Activated T-helper 2 cell treated with anti-CD3 and anti-CD28 coated beads, Interferon-gamma antibody, Interleukin-2, Interleukin-4, amounts not matched to agents 10 μg/mL and 5 μg/mL and 100 μg/mL, durations not matched to agents 14 hours and 24 hours and 36 hours (primary cell): Measurements from ENCODE around the gene SKAP1. TPM values are rescaled to one million over a fixed set of nuclear protein-coding genes. Genes with fewer than 3 reads are reported as not detected.

Experiments
- DNase-seq: peaks from one replicate; pipeline ENCODE4 v3.0.0; 2021; ENCODE audit warnings: low spot score
- H3K27ac Mint-ChIP-seq: one replicate; pipeline ENCODE4 v1.8.0; 2021; ENCODE audit warnings: mixed read lengths
- H3K27me3 Mint-ChIP-seq: one replicate; pipeline ENCODE4 v1.8.0; 2021; ENCODE audit warnings: low read depth, mixed read lengths
- H3K36me3 Mint-ChIP-seq: one replicate; pipeline ENCODE4 v1.8.0; 2021; ENCODE audit warnings: low read depth, mixed read lengths
- H3K4me1 Mint-ChIP-seq: one replicate; pipeline ENCODE4 v1.8.0; 2021; ENCODE audit warnings: low read depth, mixed read lengths
- H3K4me3 Mint-ChIP-seq: one replicate; pipeline ENCODE4 v1.8.0; 2021; ENCODE audit warnings: low read depth, mild to moderate bottlenecking, moderate library complexity, mixed read lengths
- H3K9me3 Mint-ChIP-seq: one replicate; pipeline ENCODE4 v1.8.0; 2021; ENCODE audit warnings: mixed read lengths
- intact Hi-C: fragments of 100-400 bp; cut with micrococcal nuclease; formaldehyde crosslinking; loops from one replicate; pipeline ENCODE4 v1.15.1; 2023
- total RNA-seq: library from RNA; stranded (reverse); gene quantifications from 2 replicates; pipeline ENCODE4 v1.2.3, GENCODE V29; 2022

SKAP1 gene
- total RNA-seq, 1 donor from 2014 or later = 60.5 TPM

DNA sequence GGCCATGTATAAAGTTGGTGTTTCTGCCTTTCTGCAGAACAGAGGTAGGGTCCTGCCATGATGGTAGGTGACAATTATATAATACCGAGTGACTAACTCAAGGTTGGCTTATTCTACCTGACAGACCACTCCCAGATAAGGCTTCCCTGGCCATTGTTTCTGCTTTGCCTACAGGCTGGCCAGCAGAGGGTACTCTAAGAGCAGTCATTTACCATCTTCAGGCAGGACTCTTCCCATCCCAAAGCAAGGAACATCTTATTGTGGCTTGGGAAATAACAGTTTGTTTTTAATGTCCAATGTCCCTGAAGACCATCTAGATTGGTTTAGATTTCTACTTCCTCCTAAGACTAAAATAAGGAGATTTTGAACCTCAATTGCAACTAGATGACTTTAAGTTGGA lies 248.4 kb downstream of the SKAP1 start:
- no peaks in the 10 kb centered on the region for H3K27me3 Mint-ChIP-seq
- intact Hi-C loops = no loop called here
- no peak overlapping the region for H3K4me3 Mint-ChIP-seq
- peaks cover 17% of the 10 kb centered on the region for H3K4me1 Mint-ChIP-seq
- DNase-seq = no peak
- H3K36me3 Mint-ChIP-seq = peaks cover 76% of the 10 kb centered on the region
- H3K27ac Mint-ChIP-seq = no peak overlapping the region
- no peaks in the 10 kb centered on the region for H3K9me3 Mint-ChIP-seq

DNA sequence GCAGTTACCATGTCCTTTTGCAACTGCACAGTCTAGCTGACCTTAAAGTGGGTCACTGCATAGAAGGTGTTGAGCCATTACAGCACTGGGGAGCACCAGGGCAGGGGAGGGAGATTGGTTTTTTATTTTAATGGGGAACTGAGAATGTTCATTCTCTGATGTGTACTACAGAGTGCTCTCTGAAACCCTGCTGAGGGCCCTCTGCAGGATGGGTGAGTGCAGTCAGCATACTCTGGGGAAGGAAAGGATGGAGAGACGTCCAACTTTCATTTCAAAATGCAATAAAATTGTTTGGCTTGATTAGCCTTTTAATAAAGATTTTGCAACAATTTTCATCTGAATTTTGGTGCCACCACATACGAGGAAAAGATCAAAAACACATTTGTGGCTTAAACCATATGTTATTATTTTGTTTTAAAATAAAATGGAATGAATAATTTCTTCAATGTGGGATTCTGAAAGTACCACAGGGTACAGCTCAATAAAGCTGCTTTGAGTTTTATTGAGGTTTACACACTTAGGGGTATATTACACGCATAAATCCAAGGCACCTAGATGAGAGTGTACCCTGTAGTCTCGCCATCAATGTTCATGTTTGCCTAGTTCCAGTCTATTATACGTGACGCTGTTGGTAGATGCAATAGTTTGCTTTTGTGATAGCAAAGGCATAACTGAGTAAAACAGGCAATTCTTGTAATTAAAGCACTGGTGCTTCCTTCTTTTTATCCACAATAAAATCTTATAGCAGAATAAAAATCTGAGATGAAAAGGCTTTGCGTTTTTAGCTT lies 249.0 kb downstream of the SKAP1 start:
- peaks cover 78% of the 10 kb centered on the region for H3K36me3 Mint-ChIP-seq
- H3K27ac Mint-ChIP-seq = no peak overlapping the region
- intact Hi-C loops = no loop called here
- H3K4me1 Mint-ChIP-seq = peaks cover 17% of the 10 kb centered on the region
- DNase-seq = no peak
- H3K4me3 Mint-ChIP-seq = no peak overlapping the region
- H3K27me3 Mint-ChIP-seq = no peaks in the 10 kb centered on the region
- H3K9me3 Mint-ChIP-seq = no peaks in the 10 kb centered on the region

DNA sequence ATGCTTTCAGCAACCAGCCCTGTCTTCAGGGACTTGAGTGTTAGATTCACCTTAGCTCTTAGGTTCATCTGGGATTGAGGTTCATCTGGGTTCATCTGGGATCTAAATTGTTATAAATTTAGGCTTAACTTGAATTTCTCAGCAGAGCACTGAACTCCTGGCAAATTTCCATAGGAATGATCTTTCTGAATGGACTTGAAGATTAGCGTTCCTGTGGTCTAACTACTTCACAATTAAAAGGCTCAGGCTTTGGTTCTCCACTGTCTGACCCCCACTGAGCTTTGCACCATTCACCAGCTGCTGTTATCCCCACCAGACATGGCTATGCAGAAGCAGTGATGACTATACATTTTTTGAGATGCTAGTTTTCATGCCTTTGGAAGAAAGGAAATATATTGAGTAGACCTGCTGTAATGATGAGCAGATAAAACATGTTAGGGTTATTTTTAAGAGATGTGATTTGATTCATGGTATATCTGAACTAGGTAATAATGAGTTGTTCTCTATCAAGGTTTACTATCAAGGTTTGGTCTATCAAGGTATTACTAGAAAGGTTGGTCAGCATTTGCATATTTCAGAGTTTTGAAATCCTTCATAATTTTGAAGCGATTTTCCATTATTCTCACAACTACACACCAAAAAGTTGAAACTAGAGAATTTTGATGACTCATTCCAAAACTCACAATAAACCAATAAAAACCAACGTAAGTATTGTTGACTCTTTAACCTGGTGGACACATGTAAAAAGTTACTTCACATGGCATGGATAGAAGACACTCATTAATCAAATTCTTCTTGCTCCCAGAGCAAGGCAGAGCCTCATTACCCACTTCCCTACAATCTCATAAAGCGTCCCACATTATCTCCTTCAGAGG lies 250.7 kb downstream of the SKAP1 start:
- no peak overlapping the region for H3K27ac Mint-ChIP-seq
- intact Hi-C loops = no loop called here
- H3K27me3 Mint-ChIP-seq = no peaks in the 10 kb centered on the region
- H3K4me1 Mint-ChIP-seq = peaks cover 21% of the 10 kb centered on the region
- H3K9me3 Mint-ChIP-seq = no peaks in the 10 kb centered on the region
- DNase-seq = no peak
- H3K4me3 Mint-ChIP-seq = no peak overlapping the region
- H3K36me3 Mint-ChIP-seq = peaks cover 71% of the 10 kb centered on the region

DNA sequence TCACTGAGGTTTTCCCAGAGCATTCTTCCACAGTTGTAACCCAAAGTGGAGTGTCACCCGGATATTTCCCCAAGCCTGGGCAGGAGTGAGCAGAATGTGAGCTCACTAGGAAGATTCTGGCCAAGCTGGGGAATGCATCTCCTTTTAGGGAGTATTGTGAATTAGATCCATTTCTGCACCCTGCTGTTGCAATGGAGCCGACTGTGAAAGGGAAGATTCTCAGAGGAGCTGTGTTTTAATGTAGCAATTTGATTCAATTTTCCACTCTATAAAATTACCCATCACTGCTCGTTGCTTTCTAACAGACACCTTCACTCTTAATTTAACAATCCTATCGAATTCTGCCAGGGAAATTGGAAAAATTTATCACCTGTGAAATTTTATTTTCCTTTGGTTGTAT lies 251.7 kb downstream of the SKAP1 start:
- H3K36me3 Mint-ChIP-seq = peaks cover 75% of the 10 kb centered on the region
- peaks cover 25% of the 10 kb centered on the region for H3K4me1 Mint-ChIP-seq
- H3K27ac Mint-ChIP-seq = no peak overlapping the region
- no peaks in the 10 kb centered on the region for H3K27me3 Mint-ChIP-seq
- H3K9me3 Mint-ChIP-seq = no peaks in the 10 kb centered on the region
- no peak for DNase-seq
- intact Hi-C loops = no loop called here
- no peak overlapping the region for H3K4me3 Mint-ChIP-seq

DNA sequence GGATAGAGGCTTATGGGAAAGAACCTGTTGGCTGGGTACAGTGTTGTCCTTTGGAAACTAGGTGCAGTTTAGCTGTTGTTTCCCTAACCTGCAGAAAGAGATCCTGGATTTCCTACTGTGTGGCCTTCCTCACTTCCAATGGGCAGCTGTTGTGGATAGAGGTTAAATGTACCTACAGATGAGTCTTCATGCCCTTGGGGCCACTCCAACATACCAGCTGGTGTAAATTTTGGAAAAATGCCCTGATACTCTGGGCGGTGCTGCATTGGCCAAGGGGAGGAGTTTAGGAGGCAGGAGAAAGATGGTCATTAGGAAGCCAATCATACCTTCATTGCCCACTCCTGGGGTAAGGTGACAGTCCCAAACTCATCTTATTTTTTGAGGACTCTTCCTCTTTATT lies 252.2 kb downstream of the SKAP1 start:
- no peaks in the 10 kb centered on the region for H3K27me3 Mint-ChIP-seq
- peaks cover 25% of the 10 kb centered on the region for H3K4me1 Mint-ChIP-seq
- intact Hi-C loops = no loop called here
- H3K4me3 Mint-ChIP-seq = no peak overlapping the region
- no peak overlapping the region for H3K27ac Mint-ChIP-seq
- H3K36me3 Mint-ChIP-seq = peaks cover 72% of the 10 kb centered on the region
- no peak for DNase-seq
- no peaks in the 10 kb centered on the region for H3K9me3 Mint-ChIP-seq

DNA sequence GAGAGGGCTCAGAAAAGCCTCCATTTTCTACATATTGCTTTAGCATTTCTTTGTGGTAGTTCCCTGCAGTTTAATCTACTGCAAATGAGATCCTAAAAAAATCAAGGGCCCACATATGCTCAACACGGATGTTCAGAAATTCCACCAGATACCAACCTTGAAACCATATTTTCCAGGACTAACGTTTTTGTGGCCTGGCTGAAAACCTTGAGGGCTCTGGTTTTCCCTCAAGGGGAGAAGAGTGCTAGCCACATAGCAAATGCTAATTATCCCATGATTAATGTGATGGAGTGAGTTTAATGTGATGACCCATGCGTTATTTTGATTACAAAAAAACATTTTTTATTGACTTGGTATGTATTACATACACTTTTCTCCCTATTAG lies 253.6 kb downstream of the SKAP1 start:
- H3K4me1 Mint-ChIP-seq = peaks cover 25% of the 10 kb centered on the region
- no peak overlapping the region for H3K4me3 Mint-ChIP-seq
- peaks cover 62% of the 10 kb centered on the region for H3K36me3 Mint-ChIP-seq
- H3K27ac Mint-ChIP-seq = no peak overlapping the region
- no peak for DNase-seq
- H3K27me3 Mint-ChIP-seq = no peaks in the 10 kb centered on the region
- intact Hi-C loops = no loop called here
- no peaks in the 10 kb centered on the region for H3K9me3 Mint-ChIP-seq

DNA sequence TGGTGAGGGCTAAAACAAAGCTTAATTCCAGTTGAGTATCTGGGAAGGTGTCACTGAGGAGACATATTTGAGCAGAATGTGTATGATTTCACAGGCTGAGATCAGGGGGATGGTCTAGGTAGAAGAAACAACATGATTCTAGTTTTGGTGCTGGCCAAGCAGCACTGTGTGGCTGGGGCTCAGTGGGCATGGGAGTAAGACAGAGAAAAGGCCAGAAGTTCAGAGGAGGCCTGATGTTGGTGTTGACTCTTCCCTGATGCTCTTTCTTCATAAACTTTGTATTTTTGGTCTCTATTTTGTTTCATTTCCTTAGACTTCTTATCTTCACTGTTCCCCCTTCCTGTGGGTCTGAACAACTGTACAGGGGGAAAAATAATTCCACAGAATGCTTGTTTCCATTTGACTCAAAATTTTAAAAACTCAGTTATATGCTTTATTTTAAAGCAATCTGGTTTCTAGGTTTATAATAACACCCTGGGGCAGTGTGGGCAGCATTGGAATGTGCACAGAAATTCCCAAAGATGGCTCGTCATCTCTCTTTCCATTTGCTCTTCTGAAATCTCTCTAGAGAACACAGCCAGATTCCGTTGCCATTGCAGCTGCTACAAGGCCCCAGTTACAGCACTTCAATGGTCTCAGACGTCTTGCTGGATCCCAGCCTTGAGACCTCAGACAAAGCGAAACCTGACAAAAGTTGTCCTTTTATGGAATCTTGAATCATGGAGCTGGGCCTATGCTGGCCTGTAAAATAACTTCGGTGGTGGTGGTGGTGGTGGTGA lies 254.1 kb downstream of the SKAP1 start:
- intact Hi-C loops = no loop called here
- no peaks in the 10 kb centered on the region for H3K27me3 Mint-ChIP-seq
- DNase-seq = no peak
- H3K36me3 Mint-ChIP-seq = peaks cover 64% of the 10 kb centered on the region
- H3K4me1 Mint-ChIP-seq = peaks cover 25% of the 10 kb centered on the region
- no peaks in the 10 kb centered on the region for H3K9me3 Mint-ChIP-seq
- no peak overlapping the region for H3K27ac Mint-ChIP-seq
- H3K4me3 Mint-ChIP-seq = no peak overlapping the region

DNA sequence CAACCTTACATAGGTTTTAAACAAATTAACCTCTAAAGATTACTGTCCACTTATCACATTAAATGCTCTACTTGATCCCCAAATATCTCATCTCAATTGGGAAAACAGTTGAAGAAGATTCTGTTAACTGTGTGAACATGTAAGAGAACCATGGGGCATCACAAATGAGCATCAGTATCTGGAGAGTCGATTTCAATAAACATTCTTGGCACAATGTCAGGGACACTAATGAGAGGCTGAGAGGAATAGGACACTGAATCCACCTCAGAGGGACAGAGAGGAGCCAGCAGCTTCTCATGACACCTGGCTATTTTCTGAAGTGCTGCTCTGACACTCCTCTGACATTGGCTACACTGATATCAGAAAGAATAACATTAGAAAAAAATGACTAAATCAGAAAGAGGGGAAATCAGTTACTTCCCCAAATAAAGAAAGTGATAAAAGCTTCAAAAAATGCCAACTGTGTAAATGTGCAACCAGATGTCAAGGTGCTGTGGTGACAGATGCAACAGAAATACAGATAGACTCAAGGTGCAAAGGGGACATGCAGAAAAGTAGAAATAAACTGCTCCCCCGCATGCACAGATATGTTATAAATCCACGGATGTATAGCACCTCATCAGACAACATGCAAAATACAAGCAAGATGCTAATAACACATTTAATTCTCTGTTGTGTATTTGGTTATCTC lies 255.0 kb downstream of the SKAP1 start:
- peaks cover 17% of the 10 kb centered on the region for H3K4me1 Mint-ChIP-seq
- H3K27ac Mint-ChIP-seq = no peak overlapping the region
- H3K27me3 Mint-ChIP-seq = no peaks in the 10 kb centered on the region
- DNase-seq = no peak
- peaks cover 62% of the 10 kb centered on the region for H3K36me3 Mint-ChIP-seq
- intact Hi-C loops = no loop called here
- no peaks in the 10 kb centered on the region for H3K9me3 Mint-ChIP-seq
- no peak overlapping the region for H3K4me3 Mint-ChIP-seq

DNA sequence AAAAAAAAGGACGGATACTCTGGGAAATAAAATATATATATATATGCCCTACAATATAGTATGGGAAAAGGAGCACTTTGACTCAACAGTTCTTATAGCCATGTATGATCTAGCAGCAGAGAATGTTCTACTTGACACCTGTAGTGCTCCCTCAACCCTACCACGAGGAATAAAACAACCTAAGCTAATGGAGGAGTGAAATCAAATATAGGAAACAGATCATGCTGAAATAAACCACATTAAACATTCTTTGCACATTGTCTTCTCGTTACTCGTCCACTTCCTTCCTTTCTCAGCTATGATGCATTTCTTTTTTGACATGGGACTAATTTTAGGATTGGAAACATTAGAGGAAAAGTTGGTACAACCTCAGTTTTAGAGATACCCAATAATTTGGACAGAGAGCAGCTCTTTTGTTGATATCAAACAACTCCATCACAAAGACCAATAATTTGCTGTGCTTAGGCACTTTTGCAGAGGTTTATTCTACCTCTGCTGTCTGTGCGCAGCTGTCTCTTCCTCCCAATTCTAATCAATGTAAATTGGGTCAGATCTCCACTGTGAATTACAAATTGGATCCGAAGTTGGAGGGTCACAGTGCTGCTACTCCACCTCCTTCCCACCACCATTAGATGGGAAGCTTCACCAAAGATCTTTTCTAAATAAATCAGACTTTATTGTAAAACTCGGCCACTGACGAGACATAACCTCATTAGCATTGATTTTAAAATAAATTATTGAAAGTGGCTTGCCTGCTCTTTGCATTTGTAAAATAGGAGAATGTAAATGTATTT lies 256.6 kb downstream of the SKAP1 start:
- no peaks in the 10 kb centered on the region for H3K27me3 Mint-ChIP-seq
- intact Hi-C loops = no loop called here
- peaks cover 58% of the 10 kb centered on the region for H3K36me3 Mint-ChIP-seq
- no peak for DNase-seq
- H3K27ac Mint-ChIP-seq = no peak overlapping the region
- no peak overlapping the region for H3K4me3 Mint-ChIP-seq
- H3K9me3 Mint-ChIP-seq = no peaks in the 10 kb centered on the region
- H3K4me1 Mint-ChIP-seq = peaks cover 8% of the 10 kb centered on the region

DNA sequence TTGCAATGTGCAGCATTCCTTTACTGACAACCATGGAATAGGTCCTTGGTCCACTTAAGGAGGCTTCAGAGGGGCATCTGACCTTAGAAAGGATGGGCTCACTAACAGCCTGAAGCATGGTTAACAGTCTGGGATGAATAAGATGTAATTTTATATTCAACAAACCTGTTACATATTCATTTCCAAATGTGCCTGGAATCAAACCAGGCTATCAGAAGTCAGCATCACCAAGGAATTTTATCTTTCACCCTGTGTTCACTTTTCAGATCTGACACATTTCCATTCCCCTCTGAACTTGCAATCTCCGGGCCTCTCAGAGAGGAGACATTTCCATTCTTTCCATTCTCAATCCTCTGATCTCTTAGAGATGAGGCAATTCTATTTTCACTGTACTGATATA lies 260.1 kb downstream of the SKAP1 start:
- Mint-ChIP-seq H3K4me1 (peaks cover 7% of the 10 kb centered on the region), H3K9me3 (no peaks in the 10 kb centered on the region)
- intact Hi-C loops = no loop called here

DNA sequence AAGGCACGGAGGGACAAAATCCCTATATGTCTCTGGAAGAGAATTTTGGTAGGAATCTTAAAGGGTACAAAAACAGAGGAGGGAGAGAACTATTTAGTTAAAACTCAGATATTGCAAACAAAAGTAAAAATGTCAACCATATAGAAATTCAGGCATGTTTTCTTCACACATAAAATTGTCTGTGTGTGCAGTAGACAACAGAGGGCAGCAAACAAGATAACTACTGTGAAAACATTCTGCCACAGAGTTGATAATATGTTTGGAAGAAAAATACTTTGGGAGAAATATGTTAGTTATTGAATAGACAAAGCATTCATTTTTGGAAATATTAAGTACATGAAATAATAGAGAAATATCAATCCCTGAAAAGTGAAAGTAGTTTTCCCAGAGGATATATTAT lies 266.2 kb downstream of the SKAP1 start:
- Mint-ChIP-seq H3K27ac (no peak overlapping the region), H3K4me1 (no peaks in the 10 kb centered on the region), H3K27me3 (no peaks in the 10 kb centered on the region), H3K9me3 (no peaks in the 10 kb centered on the region), H3K36me3 (peaks cover 41% of the 10 kb centered on the region), H3K4me3 (no peak overlapping the region)
- intact Hi-C loops = no loop called here
- no peak for DNase-seq

More for the DNA sequence above, 260.1 kb downstream of the SKAP1 start:
- no peak overlapping the region for H3K4me3 Mint-ChIP-seq
- DNase-seq = no peak
- no peak overlapping the region for H3K27ac Mint-ChIP-seq
- peaks cover 52% of the 10 kb centered on the region for H3K36me3 Mint-ChIP-seq
- H3K27me3 Mint-ChIP-seq = no peaks in the 10 kb centered on the region
